Fibroblast of skin of left biceps (primary cell): ENCODE results near the gene SMPDL3B.

Experiments
- DNase-seq, 2 experiments: peaks; one replicate each; pipeline ENCODE4 v3.0.0-alpha.2; 2013; ENCODE audit warnings: low read depth in 2 of 2

Gene SMPDL3B

GRCh38 chr1:27940870-27941560 is 6.2 kb downstream of the SMPDL3B start:
- no peak for DNase-seq

GRCh38 chr1:27941671-27942540 is 7.1 kb downstream of the SMPDL3B start:
- no peak for DNase-seq

GRCh38 chr1:27945020-27945419 is 10.2 kb downstream of the SMPDL3B start:
- DNase-seq: no peak

GRCh38 chr1:27949027-27949426 is 14.2 kb downstream of the SMPDL3B start:
- DNase-seq: no peak

GRCh38 chr1:27951396-27951795 is 16.6 kb downstream of the SMPDL3B start:
- DNase-seq: no peak

- DNase-seq: no peak
Observed at GRCh38 chr1:27952147-27952546, 17.3 kb downstream of the SMPDL3B start.

GRCh38 chr1:27954186-27954585 is 19.4 kb downstream of the SMPDL3B start:
- no peak for DNase-seq

GRCh38 chr1:27955076-27955475 is 20.3 kb downstream of the SMPDL3B start:
- DNase-seq: no peak

GRCh38 chr1:27956761-27957160 is 22.0 kb downstream of the SMPDL3B start:
- no peak for DNase-seq

- DNase-seq: no peak
Observed at GRCh38 chr1:27957655-27958054, 22.9 kb downstream of the SMPDL3B start.

- no peak for DNase-seq
Observed at GRCh38 chr1:27958513-27958912, 23.7 kb downstream of the SMPDL3B start.

- DNase-seq: peak; percentile 30 to 32
Observed at GRCh38 chr1:27959792-27960603, 25.2 kb downstream of the SMPDL3B start, which contains the start of gene XKR8. XKR8 (plus strand) TSS chr1:27959973; CDS start chr1:27960070, 97 bp downstream.

- no peak for DNase-seq
Observed at GRCh38 chr1:27960762-27961645, 26.2 kb downstream of the SMPDL3B start.

GRCh38 chr1:27961646-27962221 is 26.9 kb downstream of the SMPDL3B start:
- DNase-seq: no peak

- DNase-seq: no peak
Observed at GRCh38 chr1:27963393-27963792, 28.6 kb downstream of the SMPDL3B start.

- no peak for DNase-seq
Observed at GRCh38 chr1:27966402-27967105, 31.8 kb downstream of the SMPDL3B start.

GRCh38 chr1:27967106-27967883 is 32.5 kb downstream of the SMPDL3B start:
- DNase-seq: no peak

GRCh38 chr1:27967884-27968466 is 33.2 kb downstream of the SMPDL3B start:
- DNase-seq: no peak

- DNase-seq: peak; percentile 38 to 43
Observed at GRCh38 chr1:27968692-27969091, 33.9 kb downstream of the SMPDL3B start.
